Measurements from ENCODE around the gene CHD9NB.
A peak's percentile ranks its signal among the peaks of the same experiment; 100 is the strongest.

- TF ChIP-seq CTCF (IDR thresholded peaks at IDR 0.05) (no peak), EP300 (IDR thresholded peaks at IDR 0.05) (no peak), POLR2AphosphoS5 (IDR thresholded peaks at IDR 0.05) (peak in 1 of 2 donors; percentile 29)
Measured at GRCh38 chr16:53085369-53085843, 32.7 kb upstream of the CHD9NB start.
